ENCODE measurements around the gene PTGES3L. TPM values are rescaled to one million over a fixed set of nuclear protein-coding genes. Genes with fewer than 3 reads are reported as not detected.

Gene PTGES3L
- total and polyA plus RNA-seq, 2 of the 13 experiments (the other 11 are each of a cell fraction or from before 2014, with no cell fraction given): 1.2 to 2.9 TPM

GRCh38 chr17:42980274-42980765 lies 440 bp upstream of the PTGES3L start, which contains the start of gene RUNDC1 (continued):
- TF ChIP-seq MAX (IDR thresholded peaks at IDR 0.05) (no peak), ATM (IDR thresholded peaks at IDR 0.05; ENCODE audit: borderline replicate concordance) (no peak), GFI1 (CRISPR knock-in tag; IDR thresholded peaks at IDR 0.05; ENCODE audit: borderline replicate concordance) (no peak), REXO4 (CRISPR knock-in tag; IDR thresholded peaks at IDR 0.05; ENCODE audit: borderline replicate concordance) (no peak), TAF1 (CRISPR knock-in tag; IDR thresholded peaks at IDR 0.05) (peak; percentile 79), TP53 (CRISPR knock-in tag; conservative IDR thresholded peaks at IDR 0.05) (0 out of 2 replicates have a peak, but pooled peaks have one; percentile 0), ZNF543 (CRISPR knock-in tag; IDR thresholded peaks at IDR 0.05) (no peak), ZNF768 (CRISPR knock-in tag; IDR thresholded peaks at IDR 0.05) (no peak), ZNF136 (CRISPR knock-in tag; IDR thresholded peaks at IDR 0.05; ENCODE audit: low read depth) (no peak), ONECUT2 (CRISPR knock-in tag; IDR thresholded peaks at IDR 0.05) (no peak), KDM2A (CRISPR knock-in tag; IDR thresholded peaks at IDR 0.05; ENCODE audit: borderline replicate concordance, low read depth) (peak; percentile 69), FOXA1 (IDR thresholded peaks at IDR 0.05) (no peak), FOXA1 (CRISPR knock-in tag; IDR thresholded peaks at IDR 0.05) (no peak), ZNF367 (CRISPR knock-in tag; IDR thresholded peaks at IDR 0.05; ENCODE audit: borderline replicate concordance) (peak; percentile 57; the same call in 1 of the 2 replicates), FOSL2 (CRISPR knock-in tag; IDR thresholded peaks at IDR 0.05) (no peak), FUBP1 (CRISPR knock-in tag; IDR thresholded peaks at IDR 0.05; ENCODE audit: borderline replicate concordance) (no peak), ATAD3A (CRISPR knock-in tag; IDR thresholded peaks at IDR 0.05) (no peak)
- TF ChIP-seq, protein P1, sequence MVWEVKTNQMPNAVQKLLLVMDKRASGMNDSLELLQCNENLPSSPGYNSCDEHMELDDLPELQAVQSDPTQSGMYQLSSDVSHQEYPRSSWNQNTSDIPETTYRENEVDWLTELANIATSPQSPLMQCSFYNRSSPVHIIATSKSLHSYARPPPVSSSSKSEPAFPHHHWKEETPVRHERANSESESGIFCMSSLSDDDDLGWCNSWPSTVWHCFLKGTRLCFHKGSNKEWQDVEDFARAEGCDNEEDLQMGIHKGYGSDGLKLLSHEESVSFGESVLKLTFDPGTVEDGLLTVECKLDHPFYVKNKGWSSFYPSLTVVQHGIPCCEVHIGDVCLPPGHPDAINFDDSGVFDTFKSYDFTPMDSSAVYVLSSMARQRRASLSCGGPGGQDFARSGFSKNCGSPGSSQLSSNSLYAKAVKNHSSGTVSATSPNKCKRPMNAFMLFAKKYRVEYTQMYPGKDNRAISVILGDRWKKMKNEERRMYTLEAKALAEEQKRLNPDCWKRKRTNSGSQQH (CRISPR knock-in tag; IDR thresholded peaks at IDR 0.05; ENCODE audit: low read depth): peak; percentile 84
- TF ChIP-seq, protein P2, sequence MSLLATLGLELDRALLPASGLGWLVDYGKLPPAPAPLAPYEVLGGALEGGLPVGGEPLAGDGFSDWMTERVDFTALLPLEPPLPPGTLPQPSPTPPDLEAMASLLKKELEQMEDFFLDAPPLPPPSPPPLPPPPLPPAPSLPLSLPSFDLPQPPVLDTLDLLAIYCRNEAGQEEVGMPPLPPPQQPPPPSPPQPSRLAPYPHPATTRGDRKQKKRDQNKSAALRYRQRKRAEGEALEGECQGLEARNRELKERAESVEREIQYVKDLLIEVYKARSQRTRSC (CRISPR knock-in tag; IDR thresholded peaks at IDR 0.05; ENCODE audit: low read depth): no peak
- TF ChIP-seq, protein P3, sequence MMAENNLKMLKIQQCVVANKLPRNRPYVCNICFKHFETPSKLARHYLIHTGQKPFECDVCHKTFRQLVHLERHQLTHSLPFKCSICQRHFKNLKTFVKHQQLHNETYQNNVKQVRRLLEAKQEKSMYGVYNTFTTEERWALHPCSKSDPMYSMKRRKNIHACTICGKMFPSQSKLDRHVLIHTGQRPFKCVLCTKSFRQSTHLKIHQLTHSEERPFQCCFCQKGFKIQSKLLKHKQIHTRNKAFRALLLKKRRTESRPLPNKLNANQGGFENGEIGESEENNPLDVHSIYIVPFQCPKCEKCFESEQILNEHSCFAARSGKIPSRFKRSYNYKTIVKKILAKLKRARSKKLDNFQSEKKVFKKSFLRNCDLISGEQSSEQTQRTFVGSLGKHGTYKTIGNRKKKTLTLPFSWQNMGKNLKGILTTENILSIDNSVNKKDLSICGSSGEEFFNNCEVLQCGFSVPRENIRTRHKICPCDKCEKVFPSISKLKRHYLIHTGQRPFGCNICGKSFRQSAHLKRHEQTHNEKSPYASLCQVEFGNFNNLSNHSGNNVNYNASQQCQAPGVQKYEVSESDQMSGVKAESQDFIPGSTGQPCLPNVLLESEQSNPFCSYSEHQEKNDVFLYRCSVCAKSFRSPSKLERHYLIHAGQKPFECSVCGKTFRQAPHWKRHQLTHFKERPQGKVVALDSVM (CRISPR knock-in tag; IDR thresholded peaks at IDR 0.05): no peak
- TF ChIP-seq, protein P4, sequence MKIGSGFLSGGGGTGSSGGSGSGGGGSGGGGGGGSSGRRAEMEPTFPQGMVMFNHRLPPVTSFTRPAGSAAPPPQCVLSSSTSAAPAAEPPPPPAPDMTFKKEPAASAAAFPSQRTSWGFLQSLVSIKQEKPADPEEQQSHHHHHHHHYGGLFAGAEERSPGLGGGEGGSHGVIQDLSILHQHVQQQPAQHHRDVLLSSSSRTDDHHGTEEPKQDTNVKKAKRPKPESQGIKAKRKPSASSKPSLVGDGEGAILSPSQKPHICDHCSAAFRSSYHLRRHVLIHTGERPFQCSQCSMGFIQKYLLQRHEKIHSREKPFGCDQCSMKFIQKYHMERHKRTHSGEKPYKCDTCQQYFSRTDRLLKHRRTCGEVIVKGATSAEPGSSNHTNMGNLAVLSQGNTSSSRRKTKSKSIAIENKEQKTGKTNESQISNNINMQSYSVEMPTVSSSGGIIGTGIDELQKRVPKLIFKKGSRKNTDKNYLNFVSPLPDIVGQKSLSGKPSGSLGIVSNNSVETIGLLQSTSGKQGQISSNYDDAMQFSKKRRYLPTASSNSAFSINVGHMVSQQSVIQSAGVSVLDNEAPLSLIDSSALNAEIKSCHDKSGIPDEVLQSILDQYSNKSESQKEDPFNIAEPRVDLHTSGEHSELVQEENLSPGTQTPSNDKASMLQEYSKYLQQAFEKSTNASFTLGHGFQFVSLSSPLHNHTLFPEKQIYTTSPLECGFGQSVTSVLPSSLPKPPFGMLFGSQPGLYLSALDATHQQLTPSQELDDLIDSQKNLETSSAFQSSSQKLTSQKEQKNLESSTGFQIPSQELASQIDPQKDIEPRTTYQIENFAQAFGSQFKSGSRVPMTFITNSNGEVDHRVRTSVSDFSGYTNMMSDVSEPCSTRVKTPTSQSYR (CRISPR knock-in tag; IDR thresholded peaks at IDR 0.05; ENCODE audit: borderline replicate concordance): 0 out of 2 replicates have a peak, but pooled peaks have one; percentile 18

Measured in HepG2 (cell line).